ELF-1 (cell line): ENCODE measurements around the gene BMERB1.

ENCODE experiments used
- DNase-seq: peaks from one replicate; pipeline ENCODE4 v3.0.0-alpha.2; 2016; ENCODE audit warnings: low read depth, low spot score

Gene BMERB1

GRCh38 chr16:15610369-15610871 is 176.0 kb downstream of the BMERB1 start:
- no peak for DNase-seq

- no peak for DNase-seq
Measured at GRCh38 chr16:15611610-15612009, 177.2 kb downstream of the BMERB1 start.

- DNase-seq, result peak; percentile 4
Measured at GRCh38 chr16:15613676-15614075, 179.3 kb downstream of the BMERB1 start.

GRCh38 chr16:15616012-15616411 is 181.6 kb downstream of the BMERB1 start:
- DNase-seq, result no peak

GRCh38 chr16:15616475-15617165 is 182.2 kb downstream of the BMERB1 start:
- no peak for DNase-seq

GRCh38 chr16:15617901-15618300 is 183.5 kb downstream of the BMERB1 start:
- no peak for DNase-seq

GRCh38 chr16:15618392-15618791 is 184.0 kb downstream of the BMERB1 start:
- no peak for DNase-seq

GRCh38 chr16:15620611-15621195 is 186.3 kb downstream of the BMERB1 start:
- no peak for DNase-seq

GRCh38 chr16:15621456-15621855 is 187.1 kb downstream of the BMERB1 start:
- DNase-seq, result no peak

GRCh38 chr16:15621889-15622288 is 187.5 kb downstream of the BMERB1 start:
- no peak for DNase-seq

- DNase-seq, result no peak
Measured at GRCh38 chr16:15631730-15632409, 197.5 kb downstream of the BMERB1 start.

- DNase-seq, result no peak
Measured at GRCh38 chr16:15635926-15636325, 201.5 kb downstream of the BMERB1 start.

GRCh38 chr16:15636392-15636873 is 202.0 kb downstream of the BMERB1 start:
- DNase-seq, result no peak
